ENCODE results near the gene HSD17B14.

DNA sequence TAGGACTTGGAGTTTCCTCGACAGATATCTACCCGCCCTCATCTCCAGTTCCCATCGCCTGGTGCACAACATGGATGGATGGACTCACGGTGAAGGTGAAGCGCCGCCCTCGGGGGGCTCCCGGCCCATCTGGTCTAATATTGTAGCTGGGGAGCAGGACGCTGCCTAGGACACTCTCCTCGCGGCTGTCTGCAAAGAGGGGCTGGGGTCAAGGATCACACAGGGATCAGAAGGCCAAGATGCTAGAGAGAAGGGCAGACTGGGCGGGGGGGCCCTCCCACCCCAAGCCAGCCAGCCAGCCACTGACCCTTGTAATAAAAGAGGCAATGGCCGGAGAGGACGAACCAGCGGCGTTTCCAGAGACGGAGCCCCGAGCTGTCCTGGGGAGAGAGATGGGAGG is 25.0 kb upstream of the HSD17B14 start:
- TF ChIP-seq CEBPB (IDR thresholded peaks at IDR 0.05): no peak
- TF ChIP-seq, protein P1, sequence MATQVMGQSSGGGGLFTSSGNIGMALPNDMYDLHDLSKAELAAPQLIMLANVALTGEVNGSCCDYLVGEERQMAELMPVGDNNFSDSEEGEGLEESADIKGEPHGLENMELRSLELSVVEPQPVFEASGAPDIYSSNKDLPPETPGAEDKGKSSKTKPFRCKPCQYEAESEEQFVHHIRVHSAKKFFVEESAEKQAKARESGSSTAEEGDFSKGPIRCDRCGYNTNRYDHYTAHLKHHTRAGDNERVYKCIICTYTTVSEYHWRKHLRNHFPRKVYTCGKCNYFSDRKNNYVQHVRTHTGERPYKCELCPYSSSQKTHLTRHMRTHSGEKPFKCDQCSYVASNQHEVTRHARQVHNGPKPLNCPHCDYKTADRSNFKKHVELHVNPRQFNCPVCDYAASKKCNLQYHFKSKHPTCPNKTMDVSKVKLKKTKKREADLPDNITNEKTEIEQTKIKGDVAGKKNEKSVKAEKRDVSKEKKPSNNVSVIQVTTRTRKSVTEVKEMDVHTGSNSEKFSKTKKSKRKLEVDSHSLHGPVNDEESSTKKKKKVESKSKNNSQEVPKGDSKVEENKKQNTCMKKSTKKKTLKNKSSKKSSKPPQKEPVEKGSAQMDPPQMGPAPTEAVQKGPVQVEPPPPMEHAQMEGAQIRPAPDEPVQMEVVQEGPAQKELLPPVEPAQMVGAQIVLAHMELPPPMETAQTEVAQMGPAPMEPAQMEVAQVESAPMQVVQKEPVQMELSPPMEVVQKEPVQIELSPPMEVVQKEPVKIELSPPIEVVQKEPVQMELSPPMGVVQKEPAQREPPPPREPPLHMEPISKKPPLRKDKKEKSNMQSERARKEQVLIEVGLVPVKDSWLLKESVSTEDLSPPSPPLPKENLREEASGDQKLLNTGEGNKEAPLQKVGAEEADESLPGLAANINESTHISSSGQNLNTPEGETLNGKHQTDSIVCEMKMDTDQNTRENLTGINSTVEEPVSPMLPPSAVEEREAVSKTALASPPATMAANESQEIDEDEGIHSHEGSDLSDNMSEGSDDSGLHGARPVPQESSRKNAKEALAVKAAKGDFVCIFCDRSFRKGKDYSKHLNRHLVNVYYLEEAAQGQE (IDR thresholded peaks at IDR 0.05): no peak
- TF ChIP-seq, protein P2, sequence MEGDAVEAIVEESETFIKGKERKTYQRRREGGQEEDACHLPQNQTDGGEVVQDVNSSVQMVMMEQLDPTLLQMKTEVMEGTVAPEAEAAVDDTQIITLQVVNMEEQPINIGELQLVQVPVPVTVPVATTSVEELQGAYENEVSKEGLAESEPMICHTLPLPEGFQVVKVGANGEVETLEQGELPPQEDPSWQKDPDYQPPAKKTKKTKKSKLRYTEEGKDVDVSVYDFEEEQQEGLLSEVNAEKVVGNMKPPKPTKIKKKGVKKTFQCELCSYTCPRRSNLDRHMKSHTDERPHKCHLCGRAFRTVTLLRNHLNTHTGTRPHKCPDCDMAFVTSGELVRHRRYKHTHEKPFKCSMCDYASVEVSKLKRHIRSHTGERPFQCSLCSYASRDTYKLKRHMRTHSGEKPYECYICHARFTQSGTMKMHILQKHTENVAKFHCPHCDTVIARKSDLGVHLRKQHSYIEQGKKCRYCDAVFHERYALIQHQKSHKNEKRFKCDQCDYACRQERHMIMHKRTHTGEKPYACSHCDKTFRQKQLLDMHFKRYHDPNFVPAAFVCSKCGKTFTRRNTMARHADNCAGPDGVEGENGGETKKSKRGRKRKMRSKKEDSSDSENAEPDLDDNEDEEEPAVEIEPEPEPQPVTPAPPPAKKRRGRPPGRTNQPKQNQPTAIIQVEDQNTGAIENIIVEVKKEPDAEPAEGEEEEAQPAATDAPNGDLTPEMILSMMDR (IDR thresholded peaks at IDR 0.05): no peak
- TF ChIP-seq BHLHE40 (IDR thresholded peaks at IDR 0.05; ENCODE audit: low read depth, low read length): no peak
- TF ChIP-seq JUNB (IDR thresholded peaks at IDR 0.05): no peak
- no peak for TF ChIP-seq MYC (IDR thresholded peaks at IDR 0.05; ENCODE audit: borderline replicate concordance, low read length)
